H1 (cell line): ENCODE results near the gene NHP2. TPM values are rescaled to one million over a fixed set of nuclear protein-coding genes. Genes with fewer than 3 reads are reported as not detected.

Experiments used
- CBX8 ChIP-seq: fragments of 300-800, 300-1000 bp; sonication (generic); IDR thresholded peaks from 2 replicates; pipeline ENCODE4 v1.7.1; 2016; ENCODE audit warnings: low read depth, low read length, borderline replicate concordance
- CHD2 ChIP-seq: IDR thresholded peaks from 2 replicates; pipeline ENCODE4 v1.6.1; 2012; ENCODE audit warnings: low read length, improper control_type of control experiment
- EP300 ChIP-seq, 2 experiments: IDR thresholded peaks; 1 replicate in 1 of 2; 2 replicates in 1 of 2; pipeline ENCODE4 v1.6.1; 2011 to 2012; ENCODE audit warnings: low read depth in 2 of 2, low read length in 2 of 2, mild to moderate bottlenecking in 2 of 2, borderline replicate concordance in 1 of 2, inconsistent platforms in 1 of 2, moderate library complexity in 1 of 2
- GABPA ChIP-seq: IDR thresholded peaks from 2 replicates; pipeline ENCODE4 v1.6.1; 2011; ENCODE audit warnings: mild to moderate bottlenecking, low read length, moderate library complexity, borderline replicate concordance; ENCODE audit not compliant: insufficient read depth
- HDAC2 ChIP-seq, 2 experiments: fragments of 300-600 bp in 1 of 2; sonication (generic) in 1 of 2; IDR thresholded peaks; 2 replicates each; pipeline ENCODE4 v1.6.1; 2011 to 2012; ENCODE audit warnings: low read depth in 2 of 2, low read length in 2 of 2, mild to moderate bottlenecking in 2 of 2, moderate library complexity in 2 of 2, borderline replicate concordance in 1 of 2, inconsistent platforms in 1 of 2
- MAX ChIP-seq: IDR thresholded peaks from 2 replicates; pipeline ENCODE4 v1.6.1; 2012; ENCODE audit warnings: inconsistent platforms
- SIN3A ChIP-seq, 2 experiments: IDR thresholded peaks in 1 of 2; conservative IDR thresholded peaks in 1 of 2; 2 replicates each; pipeline ENCODE4 v1.6.1; 2011 to 2012; ENCODE audit warnings: low read length in 2 of 2, improper control_type of control experiment in 1 of 2, low read depth in 1 of 2, mild to moderate bottlenecking in 1 of 2
- SP2 ChIP-seq: IDR thresholded peaks from 2 replicates; pipeline ENCODE4 v1.6.1; 2012; ENCODE audit warnings: mild to moderate bottlenecking, low read length, inconsistent platforms
- polyA plus RNA-seq, 7 experiments: library from polyadenylated mRNA; depleted of rRNA in 3 of 7; stranded (reverse) in 5 of 7; unstranded in 2 of 7; fragments of >200 nt in 5 of 7; fragments of 200-250 nt in 2 of 7; gene quantifications; 1 replicate in 5 of 7; 2 replicates in 1 of 7; 4 replicates in 1 of 7; pipeline versions ENCODE4 v1.2.1 to v1.2.3, GENCODE V29; 2011 to 2013; ENCODE audit warnings: missing spikeins in 2 of 7, mixed read lengths in 2 of 7
- total RNA-seq: library from RNA; stranded (reverse); fragmentation: NEBNext Ultra II Directional; extraction: Animal tissue kit (Norgen Biotek cat#: 25700); gene quantifications from 2 replicates; pipeline ENCODE4 v1.2.1, GENCODE V29; 2021

The NHP2 gene
- total and polyA plus RNA-seq, 2 of the 8 experiments (the other 6 are each of a cell fraction or from before 2014, with no cell fraction given) = 241 to 263 TPM

- no peak for TF ChIP-seq GABPA
- no peak for TF ChIP-seq CBX8
- no peak for TF ChIP-seq MAX
- TF ChIP-seq SIN3A (conservative IDR thresholded peaks at IDR 0.05 in 1 of 2, IDR thresholded peaks at IDR 0.05 in 1 of 2; ENCODE audit: low read depth in 1 of 2, low read length in 2 of 2) = no peak
- no peak for TF ChIP-seq SP2
- no peak for TF ChIP-seq CHD2
- TF ChIP-seq HDAC2 (IDR thresholded peaks at IDR 0.05; ENCODE audit: borderline replicate concordance in 1 of 2, low read depth in 2 of 2, low read length in 2 of 2) = no peak
- no peak for TF ChIP-seq EP300 (IDR thresholded peaks at IDR 0.05; ENCODE audit: borderline replicate concordance in 1 of 2, low read depth in 2 of 2, low read length in 2 of 2)
Measured at GRCh38 chr5:178189433-178189832, 35.7 kb upstream of the NHP2 start (continued).
